ENCODE data around the gene PCNX2. TPM values are rescaled to one million over a fixed set of nuclear protein-coding genes. Genes with fewer than 3 reads are reported as not detected.
"Not testable (repeated sequence)": the region's sequence is repeated elsewhere in the genome, so short reads cannot be mapped to it uniquely, and the experiment has no call there.

Gene PCNX2
- total RNA-seq, 4 donors from 2014 or later: 5.0 to 12.5 (median 9.6) TPM

GRCh38 chr1:233135833-233136232 lies 159.7 kb downstream of the PCNX2 start:
- TF ChIP-seq POLR2A (IDR thresholded peaks at IDR 0.05): no peak
- TF ChIP-seq CTCF (IDR thresholded peaks at IDR 0.05): no peak
- no peak for DNase-seq (ENCODE audit: low spot score in 2 of 2)
- H3K4me3 ChIP-seq (ENCODE audit: low read depth, poor library complexity, severe bottlenecking): no peak overlapping the region
- intact Hi-C loops (cut with DNase I; ENCODE audit: low total_unique reads): no loop called here

GRCh38 chr1:233132445-233132844 lies 163.1 kb downstream of the PCNX2 start:
- TF ChIP-seq CTCF (IDR thresholded peaks at IDR 0.05) (no peak), POLR2A (IDR thresholded peaks at IDR 0.05) (no peak)
- no peak for DNase-seq (ENCODE audit: low spot score in 2 of 2)
- WGBS, 2 donors: 82 to 94% methylated on average over 3 of the region's 3 CpGs
- intact Hi-C loops (cut with DNase I; ENCODE audit: low total_unique reads): no loop called here
- H3K4me3 ChIP-seq (ENCODE audit: low read depth, poor library complexity, severe bottlenecking): no peak overlapping the region

- WGBS, 2 donors: 96 to 98% methylated on average over 7 to 23 of the region's 25 CpGs
- H3K4me3 ChIP-seq (ENCODE audit: low read depth, poor library complexity, severe bottlenecking); DNase-seq (ENCODE audit: low spot score in 2 of 2); intact Hi-C loops (cut with DNase I; ENCODE audit: low total_unique reads): not testable (repeated sequence)
Observed at GRCh38 chr1:233129031-233129430, 166.5 kb downstream of the PCNX2 start.

- WGBS, 2 donors: 87% methylated on average over 7 of the region's 7 CpGs
- TF ChIP-seq POLR2A (IDR thresholded peaks at IDR 0.05) (no peak), CTCF (IDR thresholded peaks at IDR 0.05) (no peak)
- no peak overlapping the region for H3K4me3 ChIP-seq (ENCODE audit: low read depth, poor library complexity, severe bottlenecking)
- no peak for DNase-seq (ENCODE audit: low spot score in 2 of 2)
- intact Hi-C loops (cut with DNase I; ENCODE audit: low total_unique reads): no loop called here
Observed at GRCh38 chr1:233127157-233127556, 168.4 kb downstream of the PCNX2 start.

- WGBS, 2 donors: 94% methylated on average over 2 of the region's 2 CpGs
Observed at GRCh38 chr1:233122779-233123178, 172.7 kb downstream of the PCNX2 start.

GRCh38 chr1:233121947-233122559 lies 173.5 kb downstream of the PCNX2 start:
- intact Hi-C loops (cut with DNase I; ENCODE audit: low total_unique reads): no loop called here
- DNase-seq (ENCODE audit: low spot score in 2 of 2): no peak
- 87 to 93% methylated on average over 1 of the region's 1 CpG for WGBS, 2 donors
- TF ChIP-seq CTCF (IDR thresholded peaks at IDR 0.05) (no peak), POLR2A (IDR thresholded peaks at IDR 0.05) (no peak)
- H3K4me3 ChIP-seq (ENCODE audit: low read depth, poor library complexity, severe bottlenecking): no peak overlapping the region

More at GRCh38 chr1:233122779-233123178, 172.7 kb downstream of the PCNX2 start:
- TF ChIP-seq POLR2A (IDR thresholded peaks at IDR 0.05): no peak
- TF ChIP-seq CTCF (IDR thresholded peaks at IDR 0.05): no peak
- no peak for DNase-seq (ENCODE audit: low spot score in 2 of 2)
- H3K4me3 ChIP-seq (ENCODE audit: low read depth, poor library complexity, severe bottlenecking): no peak overlapping the region
- intact Hi-C loops (cut with DNase I; ENCODE audit: low total_unique reads): no loop called here

Data from lower leg skin (tissue), 4 donors.